Esophagus muscularis mucosa (tissue), 4 donors: ENCODE data around the gene SLC22A17. TPM values are rescaled to one million over a fixed set of nuclear protein-coding genes. Genes with fewer than 3 reads are reported as not detected.

Source experiments
- DNase-seq: peaks from one replicate; pipeline ENCODE4 v3.0.0-alpha.2; 2017; ENCODE audit errors: extremely low spot score
- H3K27ac ChIP-seq, 4 donors: fragments of 200-600 bp; sonication (generic); replicated peaks in 1 of 4; 1 replicate in 3 of 4; 2 replicates in 1 of 4; pipeline ENCODE4 v1.5.1; 2016 to 2019; ENCODE audit warnings: mild to moderate bottlenecking in 1 of 4
- H3K27me3 ChIP-seq, 4 donors: fragments of 200-600 bp; sonication (generic); one replicate each; pipeline versions ENCODE4 v1.5.1 to v1.6.0; 2016 to 2019
- H3K36me3 ChIP-seq, 4 donors: fragments of 200-600 bp; sonication (generic); one replicate each; pipeline ENCODE4 v1.5.1; 2016 to 2019
- H3K4me1 ChIP-seq, 4 donors: fragments of 200-600 bp; sonication (generic); one replicate each; pipeline ENCODE4 v1.5.1; 2016 to 2019
- H3K4me3 ChIP-seq, 4 donors: fragments of 200-600 bp; sonication (generic); 1 replicate in 2 of 4; 2 replicates in 2 of 4; pipeline ENCODE4 v1.5.1; 2016 to 2019; ENCODE audit warnings: mild to moderate bottlenecking in 4 of 4, moderate library complexity in 1 of 4
- H3K9me3 ChIP-seq, 4 donors: fragments of 200-600 bp; sonication (generic); 1 replicate in 3 of 4; 2 replicates in 1 of 4; pipeline ENCODE4 v1.5.1; 2016 to 2019
- CTCF ChIP-seq, 3 experiments: fragments of 200-600 bp in 2 of 3; fragments of 450-650 bp in 1 of 3; sonication (generic) in 2 of 3; IDR thresholded peaks; one replicate each; pipeline ENCODE4 v1.5.1; 2017 to 2019; ENCODE audit warnings: antibody characterized with exemption in 3 of 3, mild to moderate bottlenecking in 2 of 3, moderate library complexity in 1 of 3
- EP300 ChIP-seq: sonication (generic); formaldehyde crosslinking; IDR thresholded peaks from one replicate; pipeline ENCODE4 v1.6.1; 2017; ENCODE audit warnings: antibody characterized with exemption
- POLR2A ChIP-seq: fragments of 450-650 bp; IDR thresholded peaks from one replicate; pipeline ENCODE4 v1.6.1; 2017; ENCODE audit warnings: antibody characterized with exemption, moderate library complexity, mild to moderate bottlenecking, low read depth
- POLR2AphosphoS5 ChIP-seq, 2 donors: sonication (generic); formaldehyde crosslinking; IDR thresholded peaks; one replicate each; pipeline ENCODE4 v1.6.1; 2017; ENCODE audit warnings: antibody characterized with exemption in 2 of 2
- WGBS: methylation state at CpG from one replicate; pipeline ENCODE4 v1.1.5; 2018; 5-methylcytosine and 5-hydroxymethylcytosine counted together
- intact Hi-C: fragments of 100-400 bp; cut with DNase I; formaldehyde crosslinking; loops from one replicate; pipeline ENCODE4 v1.15.1; 2023
- total RNA-seq, 4 donors: library from RNA; depleted of rRNA; stranded (reverse); fragments of >200 nt; gene quantifications; one replicate each; pipeline versions ENCODE4 v1.1.0 to v1.2.1, GENCODE V29; 2016

The SLC22A17 gene
- total RNA-seq, 4 donors from 2014 or later: 12.5 to 36.9 (median 24.9) TPM

GRCh38 chr14:23301969-23302289, 50.8 kb downstream of the SLC22A17 start:
- intact Hi-C loops: loop anchor here (10.0 kb wide), 2 partner anchors 177 to 1143 kb away; partner anchors contain the start of gene SDR39U1
- no peak for TF ChIP-seq CTCF (IDR thresholded peaks at IDR 0.05)
- peak; percentile 81 to 95 for TF ChIP-seq POLR2AphosphoS5 (IDR thresholded peaks at IDR 0.05)
- peak; percentile 85 for TF ChIP-seq POLR2A
- TF ChIP-seq EP300: no peak
- no CpG with 5 or more reads among the region's 25 CpGs for WGBS
- Histone ChIP-seq H3K27ac (peak overlapping the region; percentile 94 to 100 (median 99)), H3K9me3 (no peaks in the 10 kb centered on the region), H3K36me3 (peaks cover 0 to 22% (median 7%) of the 10 kb centered on the region in 4 donors), H3K4me1 (peaks cover 37 to 49% (median 43%) of the 10 kb centered on the region in 4 donors), H3K4me3 (peak overlapping the region; percentile 69 to 84 (median 82)), H3K27me3 (no peaks in the 10 kb centered on the region)
- no peak for DNase-seq

- Histone ChIP-seq H3K27me3 (no peaks in the 10 kb centered on the region), H3K4me3 (peak overlapping the region; percentile 69 to 84 (median 82)), H3K27ac (peak overlapping the region; percentile 94 to 100 (median 99)), H3K4me1 (peaks cover 35 to 47% (median 43%) of the 10 kb centered on the region in 4 donors), H3K9me3 (no peaks in the 10 kb centered on the region), H3K36me3 (peaks cover 0 to 23% (median 7%) of the 10 kb centered on the region in 4 donors)
- intact Hi-C loops: loop anchor here (10.0 kb wide), 2 partner anchors 177 to 1143 kb away; partner anchors contain the start of gene SDR39U1
- peak; percentile 99 for DNase-seq
- WGBS: 0% methylated on average over 19 of the region's 87 CpGs
- TF ChIP-seq EP300 (no peak), CTCF (IDR thresholded peaks at IDR 0.05) (peak; percentile 72 to 88 (median 79)), POLR2A (peak; percentile 27), POLR2AphosphoS5 (IDR thresholded peaks at IDR 0.05) (peak; percentile 57 to 86)
These were observed 51.3 kb downstream of the SLC22A17 start for GRCh38 chr14:23301288-23301968.

- no peaks in the 10 kb centered on the region for H3K27me3 ChIP-seq
- H3K27ac ChIP-seq: peak overlapping the region; percentile 94 to 100 (median 99)
- WGBS: 1% methylated on average over 12 of the region's 13 CpGs
- peaks cover 30 to 41% (median 36%) of the 10 kb centered on the region in 4 donors for H3K4me1 ChIP-seq
- no peak for DNase-seq
- H3K4me3 ChIP-seq: peak overlapping the region; percentile 69 to 84 (median 82)
- H3K36me3 ChIP-seq: peaks cover 0 to 23% (median 7%) of the 10 kb centered on the region in 4 donors
- TF ChIP-seq POLR2AphosphoS5 (IDR thresholded peaks at IDR 0.05) (peak in 1 of 2 donors; percentile 66), CTCF (IDR thresholded peaks at IDR 0.05) (peak in 1 of 3 experiments; percentile 13), EP300 (no peak), POLR2A (no peak)
- intact Hi-C loops: loop anchor here (10.0 kb wide), 2 partner anchors 176 to 1144 kb away; partner anchors contain the start of gene SDR39U1
- H3K9me3 ChIP-seq: no peaks in the 10 kb centered on the region
These were observed 51.9 kb downstream of the SLC22A17 start for GRCh38 chr14:23300687-23301223.

GRCh38 chr14:23299986-23300686, 52.6 kb downstream of the SLC22A17 start:
- Histone ChIP-seq H3K36me3 (peaks cover 0 to 23% (median 7%) of the 10 kb centered on the region in 4 donors), H3K4me3 (peak overlapping the region; percentile 69 to 84 (median 82)), H3K4me1 (peaks cover 27 to 40% (median 35%) of the 10 kb centered on the region in 4 donors), H3K27ac (peak overlapping the region; percentile 94 to 100 (median 99)), H3K27me3 (no peaks in the 10 kb centered on the region), H3K9me3 (no peaks in the 10 kb centered on the region)
- DNase-seq: no peak
- WGBS: 72% methylated on average over 10 of the region's 10 CpGs
- intact Hi-C loops: loop anchor here (10.0 kb wide), 2 partner anchors 175 to 1145 kb away; partner anchors contain the start of gene SDR39U1
- TF ChIP-seq EP300 (no peak), POLR2AphosphoS5 (IDR thresholded peaks at IDR 0.05) (no peak), CTCF (IDR thresholded peaks at IDR 0.05) (no peak), POLR2A (no peak)
